ENCODE data around the gene MUS81. TPM values are rescaled to one million over a fixed set of nuclear protein-coding genes. Genes with fewer than 3 reads are reported as not detected.

Gene MUS81
- total and polyA plus RNA-seq, 7 experiments from 2014 or later = 18.3 to 117 (median 68.8) TPM

DNA sequence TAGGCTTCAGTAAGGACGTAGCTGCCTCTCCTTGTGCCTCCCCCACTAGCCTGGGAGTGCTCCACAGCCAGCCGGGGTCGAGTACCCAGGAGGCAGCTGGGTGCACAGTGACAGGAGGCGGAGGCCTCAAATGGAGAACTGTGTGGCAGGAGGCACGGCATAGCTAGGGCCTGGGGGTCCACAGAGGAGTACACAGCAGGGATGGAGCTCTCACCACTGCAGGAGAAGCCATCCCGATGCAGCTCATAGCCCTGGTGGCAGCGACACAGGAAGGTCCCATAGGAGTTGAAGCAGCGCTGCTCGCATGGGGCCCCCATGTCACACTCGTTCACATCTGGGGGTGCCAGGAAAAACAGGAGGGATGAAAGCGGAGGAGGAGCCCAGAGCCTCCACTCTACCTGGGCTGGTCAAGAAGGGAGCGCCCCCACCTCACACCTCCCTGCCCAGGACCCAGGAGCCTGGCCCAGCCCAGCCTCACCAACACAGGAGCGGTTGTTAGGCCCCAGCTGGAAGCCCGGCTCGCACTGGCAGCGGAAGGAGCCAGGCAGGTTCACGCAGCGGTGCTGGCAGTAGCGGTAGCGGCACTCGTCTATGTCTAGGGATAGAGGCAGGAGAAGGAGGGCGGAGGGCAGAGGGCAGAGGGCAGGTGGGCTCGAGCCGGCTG lies 9.5 kb downstream of the MUS81 start:
- peak overlapping the region in 6 of 9 donors; percentile 12 to 88 (median 38) for H3K27ac Mint-ChIP-seq
- CTCF ChIA-PET = interaction anchor here (0.6 to 4.7 kb wide), 5 partner anchors 10 to 482 kb away, joined by 3 to 38 read pairs (median 5); partner anchors contain the start of genes FIBP and MUS81
- ATAC-seq (no peak), DNase-seq (no peak)
- Histone ChIP-seq H3K27me3 (ENCODE audit: control insufficient read depth in 2 of 2, insufficient read depth in 2 of 2, low read length in 2 of 2) (no peaks in the 10 kb centered on the region), H3K36me3 (ENCODE audit: control insufficient read depth in 2 of 3, insufficient read depth in 3 of 3, low read length in 3 of 3) (peaks cover 0 to 24% (median 0%) of the 10 kb centered on the region in 3 experiments), H3K4me1 (ENCODE audit: control insufficient read depth in 2 of 2, insufficient read depth in 2 of 2, low read length in 2 of 2) (peaks cover 10 to 19% of the 10 kb centered on the region in 2 donors), H3K4me3 (ENCODE audit: low read length) (no peak overlapping the region), H3K27ac (ENCODE audit: low read depth, low read length) (peak overlapping the region; percentile 0), H3K9me3 (ENCODE audit: control insufficient read depth in 2 of 3, low read length in 3 of 3) (no peaks in the 10 kb centered on the region)
- H3K4me1 Mint-ChIP-seq = peaks cover 13 to 26% (median 16%) of the 10 kb centered on the region in 7 donors
- H3K36me3 Mint-ChIP-seq = peaks cover 0 to 9% (median 0%) of the 10 kb centered on the region in 5 donors
- no peak overlapping the region for H3K4me3 Mint-ChIP-seq
- peaks cover 0 to 3% (median 0%) of the 10 kb centered on the region in 5 donors for H3K27me3 Mint-ChIP-seq
- intact Hi-C loops (cut with micrococcal nuclease) = loop anchor here in 1 of 2 donors (5.0 kb wide), 1 partner anchor 973 kb away; the partner anchor contains the start of gene RCE1
- POLR2A ChIA-PET = interaction anchor here (0.8 to 4.8 kb wide), 5 partner anchors 9 to 20 kb away, joined by 3 to 109 read pairs (median 6); partner anchors contain the start of genes CCDC85B, CFL1, FIBP and MUS81
- no peaks in the 10 kb centered on the region for H3K9me3 Mint-ChIP-seq

DNA sequence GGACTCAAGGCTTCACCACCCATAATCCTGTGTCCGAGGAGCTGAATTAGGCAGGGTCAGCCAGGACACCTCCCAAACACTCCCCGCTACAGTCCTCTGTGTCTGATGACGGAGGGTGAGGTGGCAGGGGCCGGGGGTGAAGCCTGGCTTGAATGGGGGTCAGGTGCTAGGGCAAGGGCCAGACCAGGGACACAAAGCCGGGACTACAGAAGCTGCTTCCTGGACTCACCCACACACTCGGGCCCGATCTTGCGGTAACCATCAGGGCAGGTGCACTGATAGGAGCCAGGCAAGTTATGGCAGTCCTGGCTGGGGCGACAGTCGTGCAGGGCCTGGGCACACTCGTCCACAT lies 10.1 kb downstream of the MUS81 start:
- ATAC-seq = no peak
- Histone ChIP-seq H3K27me3 (ENCODE audit: control insufficient read depth in 2 of 2, insufficient read depth in 2 of 2, low read length in 2 of 2) (no peaks in the 10 kb centered on the region), H3K4me1 (ENCODE audit: control insufficient read depth in 2 of 2, insufficient read depth in 2 of 2, low read length in 2 of 2) (peaks cover 10 to 19% of the 10 kb centered on the region in 2 donors), H3K4me3 (ENCODE audit: low read length) (no peak overlapping the region), H3K36me3 (ENCODE audit: control insufficient read depth in 2 of 3, insufficient read depth in 3 of 3, low read length in 3 of 3) (peaks cover 0 to 19% (median 0%) of the 10 kb centered on the region in 3 experiments), H3K9me3 (ENCODE audit: control insufficient read depth in 2 of 3, low read length in 3 of 3) (no peaks in the 10 kb centered on the region), H3K27ac (ENCODE audit: low read depth, low read length) (peak overlapping the region; percentile 0)
- peaks cover 13 to 26% (median 16%) of the 10 kb centered on the region in 7 donors for H3K4me1 Mint-ChIP-seq
- peaks cover 0 to 3% (median 0%) of the 10 kb centered on the region in 5 donors for H3K27me3 Mint-ChIP-seq
- DNase-seq = no peak
- peak overlapping the region in 4 of 9 donors; percentile 1 to 94 (median 34) for H3K27ac Mint-ChIP-seq
- no peaks in the 10 kb centered on the region for H3K9me3 Mint-ChIP-seq
- peak overlapping the region in 4 of 10 donors; percentile 14 to 68 (median 50) for H3K4me3 Mint-ChIP-seq
- H3K36me3 Mint-ChIP-seq = peaks cover 0 to 7% (median 0%) of the 10 kb centered on the region in 5 donors
- intact Hi-C loops (cut with micrococcal nuclease) = loop anchor here in 1 of 2 donors (5.0 kb wide), 1 partner anchor 972 kb away; the partner anchor contains the start of gene RCE1
- ChIA-PET CTCF (interaction anchor here (0.6 to 4.7 kb wide), 3 partner anchors 10 to 482 kb away, joined by 4 to 38 read pairs (median 30); partner anchors contain the start of gene MUS81), POLR2A (interaction anchor here (0.8 to 4.8 kb wide), 4 partner anchors 10 to 19 kb away, joined by 3 to 109 read pairs (median 16); partner anchors contain the start of genes CCDC85B, CFL1, FIBP and MUS81)

DNA sequence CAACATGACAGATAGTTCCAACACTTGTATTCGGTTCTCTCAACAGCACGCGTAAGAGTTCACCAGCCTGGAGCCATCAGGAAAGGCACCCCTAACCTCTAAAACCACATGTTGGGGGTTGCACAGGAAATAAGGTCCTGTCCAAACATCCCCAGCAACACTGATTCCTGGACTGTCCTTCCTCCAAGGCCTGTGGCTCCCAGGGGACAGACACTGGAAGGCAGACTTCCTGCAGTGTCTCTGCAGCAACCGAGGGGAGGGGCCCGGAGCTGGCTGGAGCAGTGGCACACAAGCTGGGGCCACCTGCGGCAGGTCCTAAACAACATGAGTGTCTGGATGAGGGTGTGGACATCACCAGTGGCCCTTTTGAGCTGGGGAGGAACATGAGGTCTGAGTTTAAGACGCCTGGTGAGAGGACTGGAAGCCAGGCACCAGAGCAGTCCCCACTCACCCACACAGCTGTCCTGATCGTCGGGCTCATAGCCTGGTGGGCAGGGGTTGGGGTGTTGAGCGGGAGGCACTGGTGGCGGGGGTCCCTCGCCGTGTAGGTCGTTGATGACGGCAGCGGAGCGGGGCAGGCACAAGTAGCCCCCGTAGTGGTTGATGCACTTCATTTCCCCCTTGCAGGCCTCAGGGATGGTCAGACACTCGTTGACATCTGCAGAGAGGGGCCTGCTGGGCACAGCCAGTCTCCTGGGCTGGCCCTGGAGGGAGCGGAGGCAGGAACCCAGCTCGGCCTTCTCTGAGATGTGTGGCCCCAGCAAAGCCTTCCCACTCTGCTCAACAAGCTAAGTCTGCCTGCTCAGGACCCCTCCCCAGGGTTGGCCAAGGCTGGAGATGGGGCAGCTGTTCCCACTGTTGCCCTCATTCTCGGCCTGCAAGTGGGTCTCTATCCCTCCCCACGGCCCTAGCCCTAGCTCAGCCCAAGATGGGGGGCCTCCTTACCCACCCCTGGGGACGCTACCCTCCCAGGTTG lies 10.8 kb downstream of the MUS81 start:
- no peaks in the 10 kb centered on the region for H3K9me3 Mint-ChIP-seq
- Histone ChIP-seq H3K4me1 (ENCODE audit: control insufficient read depth in 2 of 2, insufficient read depth in 2 of 2, low read length in 2 of 2) (peaks cover 10 to 19% of the 10 kb centered on the region in 2 donors), H3K36me3 (ENCODE audit: control insufficient read depth in 2 of 3, insufficient read depth in 3 of 3, low read length in 3 of 3) (peaks cover 0 to 12% (median 0%) of the 10 kb centered on the region in 3 experiments), H3K9me3 (ENCODE audit: control insufficient read depth in 2 of 3, low read length in 3 of 3) (no peaks in the 10 kb centered on the region), H3K4me3 (ENCODE audit: low read length) (no peak overlapping the region), H3K27ac (ENCODE audit: low read depth, low read length) (no peak overlapping the region), H3K27me3 (ENCODE audit: control insufficient read depth in 2 of 2, insufficient read depth in 2 of 2, low read length in 2 of 2) (no peaks in the 10 kb centered on the region)
- intact Hi-C loops (cut with micrococcal nuclease) = loop anchor here in 1 of 2 donors (5.0 kb wide), 1 partner anchor 971 kb away; the partner anchor contains the start of gene RCE1
- peak overlapping the region in 6 of 9 donors; percentile 31 to 94 (median 48) for H3K27ac Mint-ChIP-seq
- H3K27me3 Mint-ChIP-seq = peaks cover 0 to 3% (median 0%) of the 10 kb centered on the region in 5 donors
- ATAC-seq (no peak), DNase-seq (no peak)
- peaks cover 13 to 26% (median 16%) of the 10 kb centered on the region in 7 donors for H3K4me1 Mint-ChIP-seq
- ChIA-PET POLR2A (interaction anchor here (0.8 to 4.8 kb wide), 6 partner anchors 10 to 131 kb away, joined by 3 to 109 read pairs (median 4); partner anchors contain the start of genes BANF1, CCDC85B, CFL1 and EIF1AD), CTCF (interaction anchor here (0.8 to 4.7 kb wide), 3 partner anchors 11 to 256 kb away, joined by 3 to 38 read pairs (median 30); partner anchors contain the start of gene MUS81)
- peaks cover 0 to 7% (median 0%) of the 10 kb centered on the region in 5 donors for H3K36me3 Mint-ChIP-seq
- H3K4me3 Mint-ChIP-seq = peak overlapping the region in 7 of 10 donors; percentile 14 to 68 (median 23)

DNA sequence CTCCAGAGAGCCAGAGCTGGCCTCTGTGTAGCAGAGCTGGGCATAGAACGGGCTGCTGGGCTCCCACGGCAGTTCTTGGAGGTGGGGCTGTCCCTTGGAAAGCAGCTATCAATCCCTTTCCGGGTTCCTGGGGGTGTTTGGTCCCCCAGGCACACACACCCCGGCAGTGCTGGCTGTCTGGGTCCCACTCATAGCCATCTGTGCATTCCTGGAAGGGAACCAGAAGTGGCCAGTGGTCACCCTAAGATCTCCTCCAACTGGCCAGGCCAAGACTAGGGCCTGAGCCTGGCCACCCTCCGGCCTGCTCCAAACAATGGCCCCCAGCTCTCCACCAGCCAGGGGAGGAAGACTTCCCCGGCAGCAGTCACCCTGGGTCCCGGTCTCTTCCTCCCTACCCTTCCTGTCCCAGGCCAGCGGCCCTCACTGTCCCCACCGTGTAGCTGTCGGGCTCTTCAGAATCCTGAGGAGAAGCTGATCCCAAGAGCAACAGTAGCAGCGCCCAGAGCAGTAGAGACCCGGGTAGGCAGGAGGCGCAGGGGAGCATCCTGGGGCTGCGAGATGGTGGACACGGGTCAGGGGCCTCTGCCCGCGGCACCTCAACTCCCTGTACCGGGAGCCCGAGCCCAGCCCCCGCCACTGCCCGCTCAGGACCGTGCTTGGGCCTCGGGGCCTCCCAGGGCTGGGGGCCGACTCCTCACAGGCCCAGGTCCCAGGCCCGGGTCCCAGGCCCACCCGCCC lies 11.7 kb downstream of the MUS81 start:
- Histone ChIP-seq H3K9me3 (ENCODE audit: control insufficient read depth in 2 of 3, low read length in 3 of 3) (no peaks in the 10 kb centered on the region), H3K27me3 (ENCODE audit: control insufficient read depth in 2 of 2, insufficient read depth in 2 of 2, low read length in 2 of 2) (no peaks in the 10 kb centered on the region), H3K27ac (ENCODE audit: low read depth, low read length) (no peak overlapping the region), H3K4me3 (ENCODE audit: low read length) (no peak overlapping the region), H3K4me1 (ENCODE audit: control insufficient read depth in 2 of 2, insufficient read depth in 2 of 2, low read length in 2 of 2) (peaks cover 10 to 19% of the 10 kb centered on the region in 2 donors), H3K36me3 (ENCODE audit: control insufficient read depth in 2 of 3, insufficient read depth in 3 of 3, low read length in 3 of 3) (peaks cover 0 to 3% (median 0%) of the 10 kb centered on the region in 3 experiments)
- intact Hi-C loops (cut with micrococcal nuclease) = loop anchor here (2.0 to 5.0 kb wide), 3 partner anchors 13 to 970 kb away; partner anchors contain the start of genes FIBP (in 2 of the 2), CFL1 (in 1 of the 2) and RCE1 (in 1 of the 2)
- Mint-ChIP-seq H3K4me3 (peak overlapping the region in 9 of 10 donors; percentile 14 to 68 (median 29)), H3K9me3 (no peaks in the 10 kb centered on the region), H3K27me3 (peaks cover 0 to 3% (median 0%) of the 10 kb centered on the region in 5 donors), H3K4me1 (peaks cover 11 to 26% (median 16%) of the 10 kb centered on the region in 7 donors), H3K27ac (peak overlapping the region in 4 of 9 donors; percentile 31 to 49 (median 42)), H3K36me3 (peaks cover 0 to 5% (median 0%) of the 10 kb centered on the region in 5 donors)
- CTCF ChIA-PET = interaction anchor here (0.8 to 4.7 kb wide), 3 partner anchors 12 to 255 kb away, joined by 3 to 38 read pairs (median 30); partner anchors contain the start of gene MUS81
- POLR2A ChIA-PET = interaction anchor here (0.9 to 4.8 kb wide), 6 partner anchors 10 to 130 kb away, joined by 3 to 109 read pairs (median 4); partner anchors contain the start of genes BANF1, CCDC85B, CFL1 and EIF1AD
- DNase-seq (no peak), ATAC-seq (no peak)

DNA sequence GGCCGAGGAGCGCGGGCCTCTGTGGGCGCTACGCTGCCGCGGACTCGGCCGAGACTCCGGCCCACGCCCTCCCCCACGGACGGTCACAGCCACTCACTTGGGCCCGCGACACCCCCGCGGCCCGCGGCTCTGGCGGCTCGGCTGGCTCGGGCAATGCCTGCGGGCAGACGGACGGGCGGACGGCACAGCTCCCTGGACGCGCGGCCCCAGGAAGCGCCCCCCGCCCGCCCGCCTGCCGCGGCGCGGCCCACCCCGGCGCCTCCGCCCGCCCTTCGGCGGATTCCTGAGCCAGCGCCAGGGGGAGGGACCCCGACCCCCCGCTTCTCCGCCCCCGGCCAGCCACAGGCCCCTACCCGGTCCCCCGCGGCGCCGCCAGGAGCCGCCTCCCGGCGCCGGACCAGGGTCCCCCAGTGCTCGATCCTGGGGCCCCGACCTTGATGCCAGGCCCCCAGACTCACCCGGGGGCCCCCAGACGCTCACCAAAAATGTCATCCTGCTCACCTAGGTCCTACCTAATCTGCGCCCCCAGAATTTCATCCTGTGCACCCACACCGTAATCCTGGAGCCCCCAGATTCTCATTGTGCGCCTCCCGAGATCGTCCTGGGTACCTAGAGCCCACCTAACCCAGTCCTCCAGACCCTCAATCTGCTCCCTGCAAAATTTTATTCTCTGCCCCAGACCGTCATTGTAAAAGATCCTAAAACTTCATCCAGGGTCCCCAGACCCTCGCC lies 12.5 kb downstream of the MUS81 start, which contains the start of gene EFEMP2:
Gene EFEMP2 (minus strand): TSS at position 215 of the 732 bp plus-strand sequence. CDS start 446 bp downstream, outside the sequence.
- POLR2A ChIA-PET = interaction anchor here (1.0 to 4.8 kb wide), 6 partner anchors 12 to 33 kb away, joined by 3 to 109 read pairs (median 31); partner anchors contain the start of genes CCDC85B, CFL1, FIBP and FOSL1
- Mint-ChIP-seq H3K4me3 (peak within 1 kb of the TSS; percentile 84 to 97 (median 91)), H3K27me3 (peaks cover 0 to 3% (median 0%) of the 10 kb centered on the region in 5 donors), H3K27ac (peak within 1 kb of the TSS; percentile 71 to 92 (median 91)), H3K4me1 (peaks cover 7 to 32% (median 18%) of the 10 kb centered on the region in 7 donors), H3K36me3 (peaks cover 0 to 5% (median 0%) of the 10 kb centered on the region in 5 donors), H3K9me3 (no peaks in the 10 kb centered on the region)
- no peaks in the 10 kb centered on the region for H3K9me3 ChIP-seq (ENCODE audit: control insufficient read depth in 2 of 3, low read length in 3 of 3)
- peaks cover 10 to 19% of the 10 kb centered on the region in 2 donors for H3K4me1 ChIP-seq (ENCODE audit: control insufficient read depth in 2 of 2, insufficient read depth in 2 of 2, low read length in 2 of 2)
- no peaks in the 10 kb centered on the region for H3K36me3 ChIP-seq (ENCODE audit: control insufficient read depth in 2 of 3, insufficient read depth in 3 of 3, low read length in 3 of 3)
- DNase-seq = no peak
- no peak for ATAC-seq
- CTCF ChIA-PET = interaction anchor here (1.5 to 4.7 kb wide), 3 partner anchors 12 to 13 kb away, joined by 10 to 30 read pairs (median 24); partner anchors contain the start of gene MUS81
- no peaks in the 10 kb centered on the region for H3K27me3 ChIP-seq (ENCODE audit: control insufficient read depth in 2 of 2, insufficient read depth in 2 of 2, low read length in 2 of 2)
- peak within 1 kb of the TSS; percentile 75 for H3K4me3 ChIP-seq (ENCODE audit: low read length)
- intact Hi-C loops (cut with micrococcal nuclease) = loop anchor here (1.0 to 5.0 kb wide), 6 partner anchors 12 to 970 kb away; partner anchors contain the start of genes FIBP (in 2 of the 2), CFL1 (in 1 of the 2), MUS81 (in 1 of the 2) and RCE1 (in 1 of the 2)
- peak within 1 kb of the TSS; percentile 88 for H3K27ac ChIP-seq (ENCODE audit: low read depth, low read length)
